Measurements from ENCODE around the gene OR1D5.

GRCh38 chr17:3025421-3026124 lies 37.8 kb downstream of the OR1D5 start:
- TF ChIP-seq POLR2AphosphoS5 (IDR thresholded peaks at IDR 0.05): no peak
- TF ChIP-seq CTCF (IDR thresholded peaks at IDR 0.05): no peak
- TF ChIP-seq POLR2A (IDR thresholded peaks at IDR 0.05): no peak

Measured in prostate gland (tissue), 2 donors.